GM18951 (cell line): ENCODE data around the gene ORMDL2.

Source experiments
- POLR2A ChIP-seq: IDR thresholded peaks from 4 replicates; pipeline ENCODE4 v1.6.1; 2011; ENCODE audit warnings: mild to moderate bottlenecking; ENCODE audit not compliant: insufficient read length, insufficient read depth; ENCODE audit errors: extremely low read depth
- in situ Hi-C: fragments of 300-500 bp; cut with MboI; formaldehyde crosslinking; loops from one replicate; pipeline ENCODE4 v1.12.0; 2022; ENCODE audit warnings: low sequenced_read_pairs, mixed read lengths, inconsistent platforms; ENCODE audit not compliant: unreplicated experiment

Gene ORMDL2

GRCh38 chr12:55838361-55838760, 20.5 kb downstream of the ORMDL2 start:
- in situ Hi-C loops: no loop called here
- no peak for TF ChIP-seq POLR2A

- no peak for TF ChIP-seq POLR2A
- in situ Hi-C loops: no loop called here
These were observed 21.7 kb downstream of the ORMDL2 start for GRCh38 chr12:55839345-55840140.

GRCh38 chr12:55840581-55841351, 22.9 kb downstream of the ORMDL2 start:
- no peak for TF ChIP-seq POLR2A
- in situ Hi-C loops: no loop called here

- in situ Hi-C loops: no loop called here
- no peak for TF ChIP-seq POLR2A
These were observed 25.0 kb downstream of the ORMDL2 start, which contains the start of gene MMP19 for GRCh38 chr12:55842681-55843429. Gene MMP19 (minus strand): TSS chr12:55842936. CDS start chr12:55842830, 106 bp downstream.

- in situ Hi-C loops: no loop called here
- TF ChIP-seq POLR2A: no peak
These were observed 25.6 kb downstream of the ORMDL2 start for GRCh38 chr12:55843431-55843830.

GRCh38 chr12:55844961-55845360, 27.1 kb downstream of the ORMDL2 start:
- in situ Hi-C loops: no loop called here
- TF ChIP-seq POLR2A: no peak

GRCh38 chr12:55845361-55845760, 27.5 kb downstream of the ORMDL2 start:
- TF ChIP-seq POLR2A: no peak
- in situ Hi-C loops: no loop called here

GRCh38 chr12:55845785-55846496, 28.1 kb downstream of the ORMDL2 start:
- no peak for TF ChIP-seq POLR2A
- in situ Hi-C loops: no loop called here

GRCh38 chr12:55847033-55847432, 29.2 kb downstream of the ORMDL2 start:
- TF ChIP-seq POLR2A: no peak
- in situ Hi-C loops: no loop called here

GRCh38 chr12:55847603-55848291, 29.9 kb downstream of the ORMDL2 start:
- TF ChIP-seq POLR2A: no peak
- in situ Hi-C loops: no loop called here

- no peak for TF ChIP-seq POLR2A
- in situ Hi-C loops: no loop called here
These were observed 31.9 kb downstream of the ORMDL2 start for GRCh38 chr12:55849616-55850343.

GRCh38 chr12:55850401-55850800, 32.6 kb downstream of the ORMDL2 start:
- in situ Hi-C loops: no loop called here
- no peak for TF ChIP-seq POLR2A

GRCh38 chr12:55850893-55851292, 33.1 kb downstream of the ORMDL2 start:
- TF ChIP-seq POLR2A: no peak
- in situ Hi-C loops: no loop called here
